Panc1 (cell line): Measurements from ENCODE around the gene SLC5A6. TPM values are rescaled to one million over a fixed set of nuclear protein-coding genes. Genes with fewer than 3 reads are reported as not detected.

Source experiments
- ATAC-seq: fragments of 200-7000 bp; cut with Tn5 transposase; 2 replicates; pipeline ENCODE4 v1.9.1; 2020; ENCODE audit warnings: mild to moderate bottlenecking, moderate library complexity
- BruUV-seq: library from RNA; stranded (reverse); fragments of 400-500 nt; replicated peaks from 2 replicates; lab custom pipeline; 2021; lab: Mats Ljungman, UMichigan
- CTCF ChIA-PET: fragments of 300-600 bp; sonication (Branson Sonifier 250); formaldehyde crosslinking; loops from one replicate; lab custom pipeline; 2022; ENCODE audit warnings: antibody characterized with exemption; lab: Charles Lee
- POLR2A ChIA-PET: fragments of 300-600 bp; sonication (Branson Sonifier 250); formaldehyde crosslinking; loops from one replicate; lab custom pipeline; 2022; ENCODE audit warnings: antibody characterized with exemption; lab: Charles Lee
- DNase-seq: peaks from one replicate; pipeline ENCODE4 v3.0.0-alpha.2; 2010; ENCODE audit warnings: low read depth, low spot score
- H3K27ac ChIP-seq: 2 replicates; pipeline ENCODE4 v1.5.1; 2011; ENCODE audit warnings: mild to moderate bottlenecking, low read length, inconsistent platforms
- H3K27me3 ChIP-seq: fragments of 200-500 bp; sonication (Bioruptor generic); 2 replicates; pipeline ENCODE4 v1.6.0; 2014; ENCODE audit warnings: low read length, inconsistent platforms; ENCODE audit not compliant: control insufficient read depth, insufficient read depth
- H3K36me3 ChIP-seq: fragments of 200-500 bp; sonication (Bioruptor generic); 2 replicates; pipeline ENCODE4 v1.5.1; 2014; ENCODE audit warnings: inconsistent platforms, mild to moderate bottlenecking, low read length, moderate library complexity; ENCODE audit not compliant: control insufficient read depth, insufficient read depth
- H3K4me1 ChIP-seq: 2 replicates; pipeline ENCODE4 v1.5.1; 2011; ENCODE audit warnings: inconsistent platforms, mild to moderate bottlenecking, low read length, moderate library complexity; ENCODE audit not compliant: control insufficient read depth, insufficient read depth
- H3K4me3 ChIP-seq, 2 experiments: 2 replicates each; pipeline ENCODE4 v1.5.1; 2011 to 2012; ENCODE audit warnings: low read depth in 2 of 2, low read length in 2 of 2, mild to moderate bottlenecking in 2 of 2, inconsistent platforms in 1 of 2, moderate library complexity in 1 of 2
- H3K9me3 ChIP-seq: fragments of 200-500 bp; sonication (Bioruptor generic); 2 replicates; pipeline ENCODE4 v1.5.1; 2014; ENCODE audit warnings: low read depth, mild to moderate bottlenecking, inconsistent platforms, low read length, moderate library complexity; ENCODE audit not compliant: control insufficient read depth, insufficient read depth
- POLR2AphosphoS5 ChIP-seq: IDR thresholded peaks from 2 replicates; pipeline ENCODE4 v1.6.1; 2012; ENCODE audit warnings: mild to moderate bottlenecking, low read depth, low read length, moderate library complexity
- SIN3A ChIP-seq: IDR thresholded peaks from 2 replicates; pipeline ENCODE4 v1.6.1; 2012; ENCODE audit warnings: low read depth, mild to moderate bottlenecking, low read length, moderate library complexity, borderline replicate concordance; ENCODE audit not compliant: insufficient read depth
- TCF7L2 ChIP-seq: IDR thresholded peaks from 2 replicates; pipeline ENCODE4 v1.6.1; 2011; ENCODE audit warnings: mild to moderate bottlenecking, low read depth, low read length, inconsistent platforms
- in situ Hi-C: cut with HindIII; loops from 2 replicates; pipeline ENCODE4 v1.10.0; 2016; ENCODE audit warnings: low sequenced_read_pairs, low pct_unique_long_range_greater_than_20kb
- intact Hi-C: fragments of 100-400 bp; cut with micrococcal nuclease; formaldehyde crosslinking; loops from one replicate; pipeline ENCODE4 v1.10.0; 2022; ENCODE audit not compliant: unreplicated experiment
- total RNA-seq: library from RNA; stranded (reverse); gene quantifications from one replicate; pipeline ENCODE4 v1.2.1, GENCODE V29; 2021; ENCODE audit not compliant: unreplicated experiment
- TF ChIP-seq, protein P1 (sequence below): fragments of 450-650 bp; IDR thresholded peaks from 2 replicates; pipeline ENCODE4 v1.5.1; 2017; ENCODE audit warnings: mild to moderate bottlenecking
- TF ChIP-seq, protein P2 (sequence below), 2 experiments: IDR thresholded peaks; 2 replicates each; pipeline ENCODE4 v1.6.1; 2011 to 2012; ENCODE audit warnings: low read depth in 2 of 2, control low read depth in 1 of 2, low read length in 1 of 2, mild to moderate bottlenecking in 1 of 2, moderate library complexity in 1 of 2; ENCODE audit not compliant: insufficient read depth in 1 of 2

The SLC5A6 gene
- total RNA-seq, 1 experiment from 2014 or later, result 74.5 TPM

DNA sequence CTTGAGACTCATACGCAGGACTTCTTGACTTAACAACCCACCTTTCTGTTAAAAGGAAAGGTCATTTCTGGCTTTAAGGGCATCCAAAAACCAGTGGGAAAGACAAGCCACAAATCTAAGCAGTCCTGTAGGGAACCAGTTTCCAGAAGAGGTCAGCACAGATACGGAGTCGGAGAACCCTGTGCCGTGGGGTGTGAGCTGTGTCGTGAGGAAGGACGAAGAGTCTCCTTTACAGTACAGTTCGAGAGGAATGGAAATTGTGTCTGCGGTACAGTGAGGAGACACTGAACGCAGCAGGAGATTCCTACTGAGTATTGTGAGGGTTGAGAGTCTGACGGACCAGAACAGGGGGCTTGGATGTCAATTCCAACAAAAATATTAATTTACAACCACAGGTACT, 33.0 kb upstream of the SLC5A6 start:
- peaks cover 6% of the 10 kb centered on the region for H3K4me1 ChIP-seq
- in situ Hi-C loops (no loop called here), intact Hi-C loops (no loop called here)
- no peak for ATAC-seq
- H3K36me3 ChIP-seq, result peaks cover 9% of the 10 kb centered on the region
- CTCF ChIA-PET, result no interaction called here
- no peaks in the 10 kb centered on the region for H3K27me3 ChIP-seq
- BruUV-seq, result TSS peak; percentile 49
- no peak overlapping the region for H3K4me3 ChIP-seq
- POLR2A ChIA-PET, result no interaction called here
- H3K9me3 ChIP-seq, result no peaks in the 10 kb centered on the region
- DNase-seq, result no peak
- no peak overlapping the region for H3K27ac ChIP-seq
- TF ChIP-seq, protein P1, sequence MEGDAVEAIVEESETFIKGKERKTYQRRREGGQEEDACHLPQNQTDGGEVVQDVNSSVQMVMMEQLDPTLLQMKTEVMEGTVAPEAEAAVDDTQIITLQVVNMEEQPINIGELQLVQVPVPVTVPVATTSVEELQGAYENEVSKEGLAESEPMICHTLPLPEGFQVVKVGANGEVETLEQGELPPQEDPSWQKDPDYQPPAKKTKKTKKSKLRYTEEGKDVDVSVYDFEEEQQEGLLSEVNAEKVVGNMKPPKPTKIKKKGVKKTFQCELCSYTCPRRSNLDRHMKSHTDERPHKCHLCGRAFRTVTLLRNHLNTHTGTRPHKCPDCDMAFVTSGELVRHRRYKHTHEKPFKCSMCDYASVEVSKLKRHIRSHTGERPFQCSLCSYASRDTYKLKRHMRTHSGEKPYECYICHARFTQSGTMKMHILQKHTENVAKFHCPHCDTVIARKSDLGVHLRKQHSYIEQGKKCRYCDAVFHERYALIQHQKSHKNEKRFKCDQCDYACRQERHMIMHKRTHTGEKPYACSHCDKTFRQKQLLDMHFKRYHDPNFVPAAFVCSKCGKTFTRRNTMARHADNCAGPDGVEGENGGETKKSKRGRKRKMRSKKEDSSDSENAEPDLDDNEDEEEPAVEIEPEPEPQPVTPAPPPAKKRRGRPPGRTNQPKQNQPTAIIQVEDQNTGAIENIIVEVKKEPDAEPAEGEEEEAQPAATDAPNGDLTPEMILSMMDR, result no peak
- TF ChIP-seq POLR2AphosphoS5, result no peak
- no peak for TF ChIP-seq SIN3A
- no peak for TF ChIP-seq TCF7L2
- TF ChIP-seq, protein P2, sequence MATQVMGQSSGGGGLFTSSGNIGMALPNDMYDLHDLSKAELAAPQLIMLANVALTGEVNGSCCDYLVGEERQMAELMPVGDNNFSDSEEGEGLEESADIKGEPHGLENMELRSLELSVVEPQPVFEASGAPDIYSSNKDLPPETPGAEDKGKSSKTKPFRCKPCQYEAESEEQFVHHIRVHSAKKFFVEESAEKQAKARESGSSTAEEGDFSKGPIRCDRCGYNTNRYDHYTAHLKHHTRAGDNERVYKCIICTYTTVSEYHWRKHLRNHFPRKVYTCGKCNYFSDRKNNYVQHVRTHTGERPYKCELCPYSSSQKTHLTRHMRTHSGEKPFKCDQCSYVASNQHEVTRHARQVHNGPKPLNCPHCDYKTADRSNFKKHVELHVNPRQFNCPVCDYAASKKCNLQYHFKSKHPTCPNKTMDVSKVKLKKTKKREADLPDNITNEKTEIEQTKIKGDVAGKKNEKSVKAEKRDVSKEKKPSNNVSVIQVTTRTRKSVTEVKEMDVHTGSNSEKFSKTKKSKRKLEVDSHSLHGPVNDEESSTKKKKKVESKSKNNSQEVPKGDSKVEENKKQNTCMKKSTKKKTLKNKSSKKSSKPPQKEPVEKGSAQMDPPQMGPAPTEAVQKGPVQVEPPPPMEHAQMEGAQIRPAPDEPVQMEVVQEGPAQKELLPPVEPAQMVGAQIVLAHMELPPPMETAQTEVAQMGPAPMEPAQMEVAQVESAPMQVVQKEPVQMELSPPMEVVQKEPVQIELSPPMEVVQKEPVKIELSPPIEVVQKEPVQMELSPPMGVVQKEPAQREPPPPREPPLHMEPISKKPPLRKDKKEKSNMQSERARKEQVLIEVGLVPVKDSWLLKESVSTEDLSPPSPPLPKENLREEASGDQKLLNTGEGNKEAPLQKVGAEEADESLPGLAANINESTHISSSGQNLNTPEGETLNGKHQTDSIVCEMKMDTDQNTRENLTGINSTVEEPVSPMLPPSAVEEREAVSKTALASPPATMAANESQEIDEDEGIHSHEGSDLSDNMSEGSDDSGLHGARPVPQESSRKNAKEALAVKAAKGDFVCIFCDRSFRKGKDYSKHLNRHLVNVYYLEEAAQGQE (IDR thresholded peaks at IDR 0.05; ENCODE audit: insufficient read depth in 1 of 2, low read depth in 2 of 2, low read length in 1 of 2), result no peak

DNA sequence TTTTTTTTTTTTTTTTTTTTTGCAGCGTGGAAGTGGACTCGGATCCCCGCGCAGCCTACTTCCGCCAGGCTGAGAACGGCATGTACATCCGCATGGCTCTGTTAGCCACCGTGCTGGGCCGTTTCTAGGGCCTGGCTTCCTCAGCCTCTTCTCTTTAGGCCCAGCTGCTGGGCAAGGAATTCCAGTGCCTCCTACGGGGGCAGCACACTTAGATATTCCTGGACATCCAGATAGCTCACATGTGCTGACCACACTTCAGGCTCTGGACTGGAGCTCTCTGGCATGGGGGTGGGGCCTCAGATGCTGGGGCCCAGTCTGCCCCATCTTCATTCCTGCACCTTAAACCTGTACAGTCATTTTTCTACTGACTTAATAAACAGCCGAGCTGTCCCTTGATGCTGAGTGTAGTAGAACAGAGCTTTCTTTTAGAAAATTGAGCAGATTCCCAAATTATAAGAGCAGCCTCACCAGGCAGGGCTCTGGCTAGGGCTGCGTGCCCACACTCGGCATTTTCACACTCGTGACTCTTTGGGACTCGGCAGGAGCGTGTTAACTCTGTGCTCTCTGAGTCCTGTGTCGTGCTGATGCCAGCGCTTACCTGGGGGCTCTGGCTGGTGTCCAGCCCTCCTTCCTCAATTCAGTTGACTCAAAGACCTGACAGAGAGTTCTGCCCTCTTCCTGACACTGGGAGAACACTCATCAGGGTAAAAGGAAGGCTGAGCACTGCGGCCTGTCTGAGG, 31.5 kb upstream of the SLC5A6 start:
- H3K27ac ChIP-seq, result no peak overlapping the region
- ChIA-PET POLR2A (no interaction called here), CTCF (interaction anchor here (0.8 kb wide), 1 partner anchor 36 kb away, joined by 3 read pairs; no protein-coding TSS in a partner anchor)
- in situ Hi-C loops (no loop called here), intact Hi-C loops (no loop called here)
- no peak for DNase-seq
- no peak for ATAC-seq
- no peaks in the 10 kb centered on the region for H3K9me3 ChIP-seq
- no peaks in the 10 kb centered on the region for H3K27me3 ChIP-seq
- H3K36me3 ChIP-seq, result peaks cover 9% of the 10 kb centered on the region
- H3K4me3 ChIP-seq, result no peak overlapping the region
- TF ChIP-seq, protein P1, result no peak
- TF ChIP-seq, protein P2 (IDR thresholded peaks at IDR 0.05; ENCODE audit: insufficient read depth in 1 of 2, low read depth in 2 of 2, low read length in 1 of 2), result no peak
- TF ChIP-seq SIN3A (no peak), POLR2AphosphoS5 (no peak), TCF7L2 (no peak)
- BruUV-seq, result TSS peak; percentile 53
- H3K4me1 ChIP-seq, result no peaks in the 10 kb centered on the region
